HUDEP-2 (cell line): ENCODE results near the gene GFI1B.

Experiments used
- DNase-seq, 76 experiments: peaks; one replicate each; lab custom pipeline; 2025; ENCODE audit not compliant: unreplicated experiment in 76 of 76; lab: John Stamatoyannopoulos, UW

Gene GFI1B

DNA sequence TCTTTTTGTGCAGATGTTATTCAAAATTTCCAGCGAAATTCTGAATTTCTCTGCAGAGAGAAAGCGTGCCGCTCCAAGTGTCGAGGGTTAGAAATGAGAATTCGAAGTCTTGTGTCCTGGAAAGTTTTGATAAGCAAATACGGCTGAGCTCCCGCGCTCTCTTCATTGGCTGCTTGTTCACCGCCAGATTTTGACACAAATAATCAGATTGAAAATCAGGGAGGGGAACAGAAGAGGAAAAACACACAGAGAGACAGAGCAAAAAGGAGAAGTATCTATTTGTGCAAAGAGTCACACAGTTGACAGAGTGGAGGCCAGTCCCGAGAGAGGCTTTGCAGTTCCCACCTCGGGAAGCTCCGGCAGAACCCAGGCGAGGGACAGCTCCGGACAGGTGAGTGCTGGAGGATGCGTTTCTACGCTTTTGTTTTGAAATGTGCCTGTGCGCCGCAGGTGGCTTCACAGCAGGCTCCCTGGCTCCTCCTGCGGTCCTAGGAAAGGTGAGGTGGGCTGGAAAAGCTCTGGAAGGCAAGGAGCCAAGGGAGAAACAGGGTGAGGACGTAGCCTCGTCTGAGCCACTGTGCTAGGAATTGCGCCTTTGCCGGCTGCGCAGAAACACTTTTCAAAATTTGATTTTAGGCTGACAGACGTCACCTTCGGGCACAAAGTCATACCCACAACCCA is at the start of gene GFI1B:
Gene GFI1B, plus strand, starts transcription at position 244 of the 681 bp plus-strand sequence. CDS start 7,985 bp downstream, outside the sequence.
- peak in 74 of 76 experiments; percentile 43 to 95 (median 74) for DNase-seq

DNA sequence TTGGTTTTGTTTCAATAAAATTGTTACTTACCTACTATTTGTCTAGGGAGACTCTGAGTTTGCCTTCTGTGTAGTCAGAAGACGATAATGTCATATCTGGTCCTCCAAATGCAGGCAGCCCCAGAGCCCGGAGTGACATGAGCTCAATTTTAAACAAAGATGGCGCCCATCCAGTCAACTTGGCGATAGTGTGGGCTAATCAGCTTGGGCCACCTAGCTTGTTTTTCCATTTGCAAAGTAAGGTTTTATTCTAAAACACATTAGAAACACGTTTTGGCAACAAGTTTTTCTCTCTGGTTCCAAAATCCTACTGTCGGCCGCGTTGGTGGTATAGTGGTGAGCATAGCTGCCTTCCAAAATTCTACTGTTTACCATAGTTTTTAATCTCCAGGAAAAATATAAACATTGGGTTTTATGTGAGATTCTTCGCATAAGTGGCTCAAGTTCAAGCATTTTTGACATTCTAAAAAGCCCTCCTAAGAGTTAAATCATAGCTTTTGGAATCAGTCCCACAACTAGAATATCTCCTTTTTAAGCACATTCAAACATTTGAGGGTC is 47.2 kb upstream of the GFI1B start:
- no peak for DNase-seq

DNA sequence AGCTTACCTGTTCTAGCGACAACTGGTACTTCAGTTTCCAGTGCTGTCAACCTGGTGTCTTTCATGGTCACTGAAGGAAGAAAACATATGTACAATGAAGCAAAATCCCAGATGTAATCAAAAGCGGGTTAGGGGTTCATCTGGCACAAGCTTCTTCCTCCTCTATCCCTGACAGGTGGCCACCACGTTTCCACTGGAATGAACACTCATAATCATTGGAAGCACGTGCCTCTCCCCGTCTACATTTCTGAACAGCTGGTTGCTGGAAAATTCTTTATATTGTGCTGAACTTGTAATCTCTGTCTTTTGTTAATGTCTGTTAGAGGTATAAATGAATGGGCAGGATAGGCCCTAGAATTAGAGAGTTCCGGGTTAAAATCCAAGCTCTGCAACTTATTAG is 43.5 kb upstream of the GFI1B start:
- no peak for DNase-seq

DNA sequence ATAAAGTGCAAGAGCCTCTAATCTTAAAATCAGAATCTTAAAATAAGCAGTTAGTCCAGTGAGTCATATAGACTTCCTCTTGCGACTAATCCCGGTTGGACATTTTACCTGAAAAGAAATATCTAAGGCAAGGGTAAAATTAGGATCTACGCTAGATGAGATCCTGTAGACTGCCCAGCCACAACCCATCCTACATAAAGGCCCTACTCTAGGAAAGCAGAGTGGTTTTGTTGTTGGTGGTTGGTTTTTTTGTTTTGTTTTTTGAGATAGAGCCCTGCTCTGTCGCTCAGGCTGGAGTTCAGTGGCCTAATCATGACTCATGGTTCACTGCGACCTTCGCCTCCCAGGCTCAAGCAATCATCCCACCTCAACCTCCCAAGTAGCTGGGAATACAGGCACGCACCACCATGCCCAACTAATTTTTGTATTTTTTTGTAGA is 41.0 kb upstream of the GFI1B start:
- DNase-seq: no peak

DNA sequence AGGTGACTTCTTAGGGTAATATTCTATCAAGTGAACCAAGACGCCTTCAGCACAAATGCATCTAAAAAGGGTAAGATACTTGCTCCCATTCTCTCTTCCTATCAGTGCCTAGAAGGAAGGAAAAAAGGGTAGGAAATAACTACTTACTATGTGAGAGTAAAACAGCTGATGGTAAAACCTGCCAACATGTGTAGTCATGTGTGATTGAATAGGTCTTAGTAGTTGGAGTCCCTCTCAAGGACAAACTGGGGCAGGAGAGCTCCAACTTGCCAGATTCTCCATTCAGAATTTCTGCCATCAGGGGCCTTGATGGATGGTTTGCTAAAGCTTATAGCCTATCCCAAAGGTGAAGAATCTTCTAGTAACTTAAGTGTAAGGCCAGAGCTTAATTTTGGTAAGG is 39.3 kb upstream of the GFI1B start:
- no peak for DNase-seq

DNA sequence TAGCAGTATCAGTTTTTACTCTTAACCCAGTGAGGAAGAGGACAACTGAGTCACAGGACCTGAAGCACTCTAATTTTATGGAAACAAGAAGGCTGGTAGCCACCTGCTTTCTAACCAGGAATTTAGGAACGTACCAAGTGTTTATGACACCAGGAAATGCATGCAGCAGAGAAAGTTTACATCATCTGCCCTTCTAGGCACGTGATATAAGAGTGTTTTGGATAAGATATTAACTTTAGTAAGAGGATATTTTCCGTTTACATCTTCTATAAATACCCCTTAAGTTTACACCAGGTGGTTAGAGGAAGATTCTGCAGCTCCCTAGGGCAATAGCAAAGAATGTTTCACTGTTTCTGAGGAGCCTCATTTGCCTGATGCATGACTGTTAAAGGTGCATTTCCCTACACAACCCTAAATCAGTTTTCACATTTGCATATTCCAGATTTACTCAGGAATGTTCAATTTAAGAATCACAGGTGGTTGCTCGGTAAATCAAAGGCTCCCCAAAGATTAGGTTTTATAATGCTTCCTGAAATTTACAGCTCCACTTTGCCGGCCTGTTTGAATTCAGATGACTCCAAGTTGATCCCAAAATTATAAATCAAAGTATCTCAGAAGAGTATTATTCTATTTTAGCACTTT is 35.8 kb upstream of the GFI1B start:
- DNase-seq: no peak

DNA sequence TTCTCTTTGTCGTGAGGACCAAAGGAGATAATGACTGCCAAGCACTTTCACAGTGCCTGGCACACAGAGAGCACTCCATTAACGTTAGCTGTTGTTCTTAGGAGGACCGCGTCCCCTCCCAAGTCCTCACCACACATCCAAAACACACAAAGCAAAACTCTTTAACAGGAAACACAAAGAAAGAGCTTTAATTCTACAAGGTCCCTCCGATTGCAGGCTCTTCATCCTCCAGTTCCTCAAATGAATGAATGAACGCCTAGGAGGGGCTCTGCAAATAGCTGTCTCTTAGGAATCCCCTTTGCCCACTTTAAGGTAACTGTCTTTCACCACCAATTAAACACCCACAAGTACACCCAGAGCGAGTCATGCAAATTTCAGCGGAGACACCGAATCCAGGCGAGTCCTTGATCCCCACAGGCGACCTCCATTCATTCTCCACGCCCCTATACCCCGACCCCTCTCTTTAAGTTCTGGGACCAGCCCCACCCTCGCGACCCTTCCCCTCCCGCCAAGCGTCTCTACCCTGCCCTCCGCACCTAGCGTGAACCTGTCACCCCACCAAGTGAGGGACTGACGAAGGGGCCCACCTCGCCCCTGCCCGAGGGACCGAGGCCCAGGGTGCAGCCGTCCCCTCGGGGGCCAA is 34.7 kb upstream of the GFI1B start:
- peak in 2 of 76 experiments; percentile 3 to 8 for DNase-seq

DNA sequence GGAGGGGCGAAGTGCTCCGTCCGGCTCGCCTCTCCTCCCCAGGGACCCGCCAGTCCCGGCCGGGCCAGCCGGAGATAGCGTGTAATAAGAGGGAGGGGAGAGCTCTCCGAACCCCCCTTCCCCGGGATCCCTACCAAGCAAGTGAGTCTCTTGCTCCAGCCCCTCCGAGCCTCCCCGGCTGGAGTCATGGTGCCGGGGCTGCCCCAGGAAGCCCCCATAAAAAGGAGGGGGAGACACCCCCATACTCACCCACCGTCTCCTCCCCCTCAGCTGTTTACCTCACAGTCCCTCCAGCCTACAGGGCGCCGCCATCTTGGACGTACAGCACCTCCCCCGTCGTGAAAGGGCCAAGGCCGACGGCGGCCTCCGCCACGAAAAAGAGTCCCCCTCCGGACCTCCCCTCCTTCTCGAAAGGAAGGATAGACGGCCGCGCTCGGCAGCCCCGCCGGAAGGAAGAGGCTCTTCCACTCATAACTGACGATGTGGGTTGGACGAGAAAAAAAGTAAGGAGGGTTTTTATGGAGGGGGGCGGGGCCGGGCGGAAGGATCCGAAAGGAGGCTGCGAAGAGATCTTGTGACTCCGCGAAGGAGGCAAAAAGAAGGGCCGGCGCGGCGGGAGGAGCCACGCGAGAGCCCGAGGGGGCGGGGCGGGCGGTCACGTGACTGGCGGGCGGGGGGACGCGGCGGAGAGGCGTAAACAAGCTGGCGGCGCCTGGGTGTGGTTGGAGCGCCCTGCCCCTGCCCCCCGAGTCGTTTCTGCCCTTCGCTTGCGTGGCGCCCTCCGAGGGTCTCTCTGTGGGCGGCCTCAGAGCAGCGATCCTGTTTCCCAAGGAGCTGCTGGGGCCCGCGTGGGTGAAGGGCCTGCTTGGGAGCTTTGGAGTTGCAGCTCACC is 34.0 kb upstream of the GFI1B start, which contains the start of gene TSC1:
Gene TSC1, minus strand, starts transcription at position 323 of the 892 bp plus-strand sequence. CDS start 15,744 bp downstream, outside the sequence.
- peak; percentile 46 to 97 (median 92) for DNase-seq

DNA sequence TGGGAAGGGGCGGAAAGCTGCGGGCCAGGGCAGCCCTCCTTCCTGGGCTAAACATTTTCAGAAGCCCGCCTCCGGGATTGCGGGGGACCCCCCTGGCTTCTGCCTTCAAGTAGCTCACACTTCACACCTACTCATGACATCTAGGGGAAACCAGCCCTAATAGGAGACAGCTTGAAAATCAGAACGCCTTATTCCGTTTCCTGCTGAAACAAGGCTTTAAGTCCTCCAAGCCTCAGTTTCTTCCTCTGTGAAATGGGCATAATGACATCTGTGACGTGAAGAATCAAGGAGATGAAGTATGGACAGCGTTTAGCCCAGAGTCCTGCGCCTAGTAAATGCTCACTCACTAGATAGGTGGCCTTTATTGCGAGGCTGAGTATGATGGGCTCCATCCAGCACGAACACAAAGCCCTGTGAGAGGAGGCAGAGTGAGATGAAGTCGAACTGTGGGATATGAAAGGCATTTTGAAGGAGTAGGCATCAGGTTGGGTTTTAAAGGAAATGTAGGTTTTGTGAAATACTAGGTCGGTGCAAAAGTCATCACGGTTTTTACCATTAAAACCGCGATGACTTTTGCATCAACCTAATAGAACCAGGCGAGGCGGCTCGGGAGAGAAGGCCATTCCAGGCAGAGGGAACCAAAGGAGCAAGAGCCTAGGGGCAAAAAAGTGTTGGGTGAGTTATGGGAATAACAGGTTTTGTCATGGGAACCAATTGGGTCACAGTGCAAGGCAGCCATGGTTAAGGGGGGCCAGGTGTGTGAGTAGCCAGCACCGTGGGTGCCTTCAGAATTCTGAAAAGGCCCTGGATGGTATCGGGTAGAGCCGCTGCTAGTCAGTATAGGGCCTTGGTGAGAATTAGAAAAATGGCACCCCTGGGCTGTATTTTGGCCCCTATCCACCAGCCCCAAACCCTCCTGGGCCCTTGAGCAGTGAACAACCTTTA is 33.0 kb upstream of the GFI1B start:
- no peak for DNase-seq

DNA sequence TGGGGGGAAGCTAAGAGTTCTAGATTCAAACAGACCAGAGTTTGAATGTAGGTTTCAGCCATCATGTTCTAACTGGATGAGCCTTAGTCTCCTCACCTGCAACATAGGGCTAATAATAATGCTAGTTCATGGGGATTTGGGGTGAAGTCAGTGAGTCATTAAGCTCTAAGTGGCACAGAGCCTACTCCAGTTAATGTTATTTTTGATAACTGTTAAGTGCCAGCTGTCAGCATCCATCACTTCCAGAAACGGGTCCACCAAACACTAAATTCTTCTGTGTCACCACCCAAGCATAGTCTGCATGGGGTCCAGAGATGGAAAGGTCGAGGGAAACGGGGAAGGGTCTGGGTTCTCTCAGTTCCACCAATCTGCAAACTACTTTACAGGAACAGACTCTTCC is 32.3 kb upstream of the GFI1B start:
- peak in 1 of 76 experiments; percentile 4 for DNase-seq

DNA sequence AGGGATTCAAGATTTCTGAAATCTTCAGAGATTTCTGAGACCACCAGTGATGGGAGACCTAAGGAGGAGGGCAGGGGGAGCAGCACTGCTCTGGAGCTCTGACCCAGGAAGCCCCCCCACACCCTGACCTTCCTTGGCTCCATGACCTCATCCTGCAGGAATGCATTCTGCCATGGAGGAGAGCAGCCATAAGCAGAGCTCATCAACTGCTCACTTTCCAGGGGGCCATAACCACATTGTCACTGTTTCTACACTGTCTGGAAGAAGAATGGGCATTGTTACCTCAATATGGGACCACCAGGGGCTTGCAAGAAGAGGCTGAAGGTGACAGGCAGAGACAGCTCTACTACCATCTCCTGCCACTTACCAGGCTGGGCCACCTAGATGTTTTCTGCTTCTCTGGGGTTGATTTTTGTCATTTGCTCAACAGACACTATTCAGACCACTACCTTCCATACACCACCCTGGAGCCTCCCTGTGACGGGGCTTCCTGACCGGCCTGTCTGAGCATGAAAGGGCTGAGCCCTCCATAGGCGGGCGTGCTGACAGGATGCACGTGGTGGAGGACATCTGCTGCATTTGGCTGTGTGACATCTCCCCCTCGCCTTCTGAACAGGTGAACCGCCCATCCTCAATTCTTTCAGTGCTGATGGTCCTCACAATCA is 31.7 kb upstream of the GFI1B start:
- no peak for DNase-seq

DNA sequence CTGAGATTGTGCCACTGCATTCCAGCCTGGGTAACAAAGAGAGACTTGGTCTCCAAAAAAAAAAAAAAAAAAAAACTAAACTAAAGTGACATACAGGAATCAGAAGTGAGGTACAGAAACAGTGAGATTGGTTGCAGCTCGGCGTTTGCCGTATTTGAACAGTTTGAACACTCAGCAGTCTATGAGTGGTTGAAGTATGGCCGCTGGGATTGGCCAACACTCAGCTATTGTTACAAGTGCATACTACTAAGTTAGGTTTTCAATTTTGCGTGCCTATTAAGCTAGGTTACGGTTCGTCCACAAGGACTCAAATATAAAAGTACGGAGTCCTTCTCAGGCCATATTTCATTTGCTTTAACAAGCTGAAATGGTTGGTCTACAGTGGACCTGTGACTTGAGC is 30.7 kb upstream of the GFI1B start:
- no peak for DNase-seq

DNA sequence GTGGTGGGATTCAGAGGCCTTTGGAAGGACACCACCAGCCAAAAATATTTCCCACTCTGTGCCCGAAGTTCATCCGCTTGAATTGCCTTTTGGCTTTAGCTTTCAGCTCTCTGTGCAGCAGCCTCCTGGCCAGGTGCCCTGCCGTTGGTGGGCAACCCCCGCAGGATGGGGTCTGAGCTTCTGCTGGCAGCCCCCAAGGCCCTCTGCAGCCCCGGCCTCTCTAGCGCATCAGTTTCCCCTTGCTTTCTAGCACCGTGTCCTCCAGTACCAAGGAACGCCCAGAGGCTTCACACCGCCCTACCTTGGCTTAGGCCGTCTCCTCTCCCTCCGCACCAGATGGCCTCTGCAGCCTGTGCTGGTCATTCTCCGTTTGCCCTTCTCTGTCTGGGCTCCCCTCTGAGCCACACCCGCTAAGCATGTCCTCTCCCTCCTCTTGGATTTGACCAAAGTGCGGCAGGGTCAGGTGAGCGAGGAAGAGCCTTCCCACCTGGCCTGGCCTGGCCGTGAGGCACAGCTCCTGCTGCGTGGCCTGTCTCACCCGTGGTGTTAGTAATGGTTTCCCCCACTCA is 29.9 kb upstream of the GFI1B start:
- DNase-seq: no peak

DNA sequence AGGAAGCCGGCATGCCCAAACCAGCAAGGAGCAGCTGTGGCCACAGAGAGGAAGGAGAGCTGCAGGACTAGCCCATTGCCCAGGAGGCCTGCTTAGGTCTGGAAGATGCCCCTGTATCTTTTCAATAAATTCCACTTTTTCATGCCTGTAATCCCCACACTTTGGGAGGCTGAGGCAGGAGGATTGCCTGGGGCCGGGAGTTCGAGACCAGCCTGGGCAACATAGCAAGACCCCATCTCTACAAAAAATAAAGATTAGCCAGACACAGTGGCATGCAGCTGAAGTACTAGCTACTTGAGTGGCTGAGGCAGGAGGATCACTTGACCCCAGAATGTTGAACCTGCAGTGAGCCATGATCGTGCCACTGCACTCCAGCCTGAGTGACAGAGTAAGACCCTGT is 28.8 kb upstream of the GFI1B start:
- DNase-seq: no peak

DNA sequence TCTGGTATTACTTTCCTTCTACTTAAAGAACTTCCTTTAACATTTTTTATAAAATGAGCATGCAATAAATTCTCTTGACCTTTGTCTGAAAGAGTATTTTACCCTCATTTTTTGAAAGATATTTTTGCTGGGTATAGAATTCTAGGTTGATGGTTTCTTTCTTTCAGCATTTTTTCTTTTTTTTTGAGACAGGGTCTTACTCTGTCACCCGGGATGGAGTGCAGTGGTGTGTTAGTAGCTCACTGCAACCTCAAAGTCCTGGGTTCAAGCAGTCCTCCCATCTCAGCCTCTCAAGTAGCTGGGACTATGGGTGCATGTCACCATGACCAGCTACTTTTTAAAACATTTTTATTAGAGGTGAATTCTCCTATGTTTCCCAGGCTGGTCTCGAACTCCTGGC is 23.4 kb upstream of the GFI1B start:
- DNase-seq: no peak

DNA sequence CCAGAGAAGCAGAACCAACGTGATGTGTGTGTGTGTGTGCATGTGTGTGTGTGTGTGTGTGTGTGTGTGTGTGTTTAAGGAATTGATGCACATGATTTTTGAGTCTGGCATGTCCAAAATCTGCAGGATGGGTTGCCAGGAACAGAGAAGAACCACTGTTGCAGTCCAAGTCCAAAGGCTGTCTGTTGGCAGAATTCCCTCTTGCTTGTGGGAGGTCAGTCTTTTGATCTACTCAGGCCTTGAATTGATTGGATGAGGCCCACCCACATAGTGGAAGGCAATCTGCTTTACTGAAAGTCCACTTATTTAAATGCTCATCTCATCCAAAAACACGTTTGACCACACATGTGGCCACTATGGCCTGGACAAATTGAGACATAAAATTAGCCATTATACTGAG is 22.7 kb upstream of the GFI1B start:
- DNase-seq: no peak

DNA sequence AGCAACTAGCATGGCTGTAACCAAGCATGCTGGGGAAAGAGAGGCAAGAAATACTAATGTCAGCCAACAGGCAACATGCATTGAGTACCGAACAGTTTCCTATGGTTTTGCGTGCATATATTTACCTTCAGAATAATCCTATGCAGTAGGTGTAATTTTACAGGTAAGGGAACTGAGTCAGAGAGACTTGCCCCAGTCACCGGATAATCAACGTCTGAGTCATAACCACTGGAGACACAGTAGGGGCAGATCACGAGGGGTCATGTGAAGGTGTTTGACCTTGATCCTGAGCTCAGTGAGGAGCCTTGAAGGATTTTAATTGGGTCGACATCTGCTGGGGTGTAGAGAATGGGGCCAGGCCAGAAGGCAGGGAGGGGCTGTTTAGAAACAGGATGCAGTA is 20.7 kb upstream of the GFI1B start:
- no peak for DNase-seq

DNA sequence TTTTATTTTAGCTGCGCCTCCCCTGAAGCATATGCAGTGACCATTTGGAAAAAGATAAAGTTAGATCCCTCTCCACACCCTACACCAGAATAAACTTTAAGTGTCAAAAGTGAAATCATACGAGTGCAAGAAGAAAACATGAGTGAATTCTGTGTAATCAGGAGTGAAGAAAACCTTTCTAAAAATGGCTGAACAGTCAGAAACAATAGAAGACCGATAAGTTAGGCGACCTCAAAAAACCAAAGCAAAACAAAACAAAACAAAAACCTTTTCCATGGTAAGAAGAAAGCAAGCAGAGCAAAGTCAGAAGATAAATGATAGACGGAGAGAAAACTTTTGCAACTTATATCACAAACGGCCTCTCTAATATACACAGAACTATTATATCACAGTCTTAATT is 17.5 kb upstream of the GFI1B start:
- DNase-seq: no peak

DNA sequence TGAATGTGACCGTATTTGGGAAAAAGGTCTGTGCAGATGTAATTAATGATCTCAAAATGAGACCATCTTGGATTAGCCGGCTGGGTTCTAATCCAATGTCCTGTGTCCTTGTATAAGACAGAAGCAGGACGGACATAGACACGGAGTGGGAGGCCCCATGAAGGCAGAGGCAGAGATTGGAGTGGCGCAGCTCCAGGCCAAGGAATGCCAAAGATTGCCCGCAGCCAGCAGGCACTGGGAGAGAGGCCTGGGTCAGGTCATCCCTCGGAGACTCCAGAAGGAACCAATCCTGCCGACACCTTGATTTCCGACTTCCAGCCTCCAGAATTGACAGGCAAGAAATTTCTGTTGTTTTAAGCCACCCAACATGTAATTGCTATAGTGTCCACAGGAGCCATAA is 13.0 kb upstream of the GFI1B start:
- DNase-seq: no peak
